OCI-M1 (cell line): ENCODE data around the gene PIGN.
A peak's percentile ranks its signal among the peaks of the same experiment; 100 is the strongest.
"Not testable (repeated sequence)": the region's sequence is repeated elsewhere in the genome, so short reads cannot be mapped to it uniquely, and the experiment has no call there.

Experiments
- DNase-seq: peaks from one replicate; lab custom pipeline; 2025; lab: John Stamatoyannopoulos, UW

PIGN gene

DNA sequence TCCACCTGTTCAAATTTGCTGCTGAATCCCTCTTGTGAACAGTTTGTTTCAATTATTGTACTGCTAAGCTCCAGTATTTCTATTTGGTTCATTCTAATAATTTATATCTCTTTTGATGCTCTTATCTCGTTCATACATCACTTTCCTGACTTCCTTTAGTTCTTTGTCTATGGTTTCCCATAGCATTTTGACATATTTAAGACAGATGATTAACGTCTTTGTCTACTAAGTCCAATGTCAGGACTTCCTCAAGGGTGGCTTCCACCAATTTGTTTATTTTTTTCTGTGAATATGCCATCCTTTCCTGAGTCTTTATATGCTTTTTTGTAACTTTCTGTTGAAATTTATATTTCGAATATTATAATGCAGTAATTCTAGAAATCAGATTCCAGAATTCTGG, 9.6 kb downstream of the PIGN start:
- no peak for DNase-seq

DNA sequence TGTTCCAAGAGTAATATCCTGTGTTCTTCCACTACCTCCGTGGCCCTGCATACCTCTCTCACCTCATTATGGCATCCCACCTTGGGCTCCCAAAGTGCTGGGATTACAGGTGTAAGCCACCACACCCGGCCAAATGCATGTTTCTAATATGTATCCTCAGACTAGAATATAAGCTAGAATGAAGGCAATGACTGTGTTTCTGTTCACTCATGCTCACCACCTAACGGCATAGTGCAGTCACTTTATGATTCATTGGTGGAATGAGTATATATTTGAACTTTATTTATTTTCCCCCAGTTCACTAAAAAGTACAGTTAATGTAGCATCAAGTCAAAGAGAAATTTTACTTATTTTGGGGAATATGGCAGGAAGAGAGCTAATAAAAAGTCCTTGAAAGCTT, 11.3 kb downstream of the PIGN start:
- no peak for DNase-seq

DNA sequence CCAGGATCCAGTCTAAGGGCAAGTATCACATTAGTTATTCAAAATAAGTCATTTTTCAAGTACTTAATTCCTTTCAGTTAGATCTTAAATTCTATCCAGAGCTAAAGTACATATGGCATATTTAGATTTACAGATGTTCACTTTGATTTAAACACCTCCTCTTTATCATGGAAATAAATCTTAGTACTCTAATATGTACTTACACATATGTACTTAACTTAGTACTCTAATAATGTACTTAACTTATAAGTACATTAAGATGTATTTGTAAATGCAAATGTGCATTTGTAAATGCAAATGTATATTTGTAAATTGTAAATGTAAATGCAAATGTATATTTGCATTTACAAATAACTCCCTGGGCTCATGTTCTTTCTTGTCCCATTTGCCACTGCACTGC, 14.6 kb downstream of the PIGN start:
- DNase-seq = no peak

DNA sequence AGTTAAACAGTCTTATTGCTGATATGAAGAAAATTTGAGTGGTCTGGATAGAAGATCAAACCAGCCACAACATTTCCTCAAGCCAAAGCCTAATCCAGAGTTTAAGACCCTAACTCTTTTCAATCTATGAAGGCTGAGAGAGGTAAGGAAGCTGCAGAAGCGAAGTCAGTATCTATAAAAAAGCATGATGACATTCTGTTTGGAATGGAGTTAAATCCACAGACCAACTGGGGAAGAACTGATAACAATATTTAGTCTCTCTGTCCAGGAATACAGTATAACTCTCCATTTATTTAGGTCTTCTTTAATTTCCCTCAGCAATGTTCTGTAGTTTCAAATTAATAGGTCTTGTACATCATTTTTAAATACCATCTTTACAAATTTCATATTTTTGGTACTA, 16.0 kb downstream of the PIGN start:
- DNase-seq = peak; percentile 58

DNA sequence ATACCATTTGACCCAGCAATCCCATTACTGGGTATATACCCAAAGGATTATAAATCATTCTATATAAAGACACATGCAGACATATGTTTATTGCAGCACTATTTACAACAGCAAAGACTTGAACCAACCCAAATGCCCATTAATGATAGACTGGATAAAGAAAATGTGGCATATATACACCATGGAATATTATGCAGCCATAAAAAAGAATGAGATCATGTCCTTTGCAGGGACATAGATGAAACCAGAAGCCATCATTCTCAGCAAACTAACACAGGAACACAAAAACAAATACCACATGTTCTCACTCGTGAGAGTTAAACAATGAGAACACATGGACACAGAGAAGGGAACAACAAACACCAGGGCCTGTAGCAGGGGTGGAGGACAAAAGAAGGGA, 20.3 kb downstream of the PIGN start:
- not testable (repeated sequence) for DNase-seq

DNA sequence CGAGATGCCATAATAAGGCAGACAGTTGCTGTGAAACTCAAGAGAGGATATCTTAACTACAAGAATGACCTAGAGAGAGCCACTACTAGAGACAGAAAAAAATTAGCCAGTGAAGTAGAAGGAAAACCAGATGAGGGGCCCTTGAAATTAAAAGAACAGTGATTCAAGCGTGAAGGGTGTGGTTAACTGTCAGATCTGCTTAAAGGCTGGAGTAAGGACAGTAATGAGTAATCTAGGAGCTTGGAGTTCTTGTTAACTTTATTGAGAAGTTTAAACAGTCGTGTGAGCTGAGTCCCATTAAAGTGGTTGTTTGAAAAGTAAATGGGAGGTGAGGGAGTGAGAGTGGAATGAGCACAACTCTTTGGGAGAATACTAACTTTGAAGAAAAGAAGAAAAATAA, 21.3 kb downstream of the PIGN start:
- DNase-seq = no peak

DNA sequence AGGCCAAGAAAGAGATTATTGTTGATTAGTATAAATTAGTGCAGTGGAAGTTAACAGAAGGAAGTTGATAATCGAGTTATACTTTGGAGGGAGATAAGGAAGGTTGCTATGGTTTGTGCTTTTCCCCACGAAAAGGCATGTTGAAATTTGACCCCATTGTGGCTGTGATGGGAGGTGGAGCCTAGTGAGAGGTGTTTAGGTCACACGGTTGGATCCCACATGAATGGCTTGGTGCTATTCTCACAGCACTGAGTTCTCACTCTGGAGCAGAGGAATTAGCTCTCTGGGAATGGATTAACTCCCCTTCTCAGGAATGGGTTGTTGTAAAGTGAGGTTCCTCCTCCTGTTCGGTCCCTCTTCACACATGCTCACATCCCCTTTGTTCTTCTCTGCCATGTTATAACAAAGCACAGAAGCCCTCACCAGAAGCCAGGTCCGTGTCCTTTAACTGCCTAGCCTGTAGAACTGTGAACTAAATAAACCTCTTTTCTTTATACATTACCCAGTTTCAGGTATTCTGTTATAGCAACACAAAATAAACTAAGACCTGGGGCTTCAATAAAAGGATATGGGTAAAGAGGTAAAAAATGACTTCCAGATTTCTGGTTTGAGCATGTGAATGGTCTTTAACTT, 21.9 kb downstream of the PIGN start:
- peak; percentile 76 for DNase-seq

DNA sequence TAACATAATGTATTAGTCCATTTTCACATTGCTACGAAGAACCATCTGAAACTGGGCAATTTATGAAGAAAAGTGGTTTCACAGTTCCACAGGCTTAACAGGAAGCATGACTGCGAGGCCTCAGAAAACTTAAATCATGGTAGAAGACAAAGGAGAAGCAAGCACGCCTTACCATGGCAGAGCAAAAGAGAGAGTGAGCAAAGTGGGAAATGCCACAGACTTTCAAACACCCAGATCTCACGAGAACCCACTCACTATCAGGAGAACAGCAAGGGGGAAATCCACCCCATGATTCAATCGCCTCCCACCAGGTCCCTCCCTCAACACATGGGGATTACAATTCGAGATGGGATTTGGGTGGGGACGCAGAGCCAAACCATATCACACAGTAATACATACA, 22.5 kb downstream of the PIGN start:
- no peak for DNase-seq

DNA sequence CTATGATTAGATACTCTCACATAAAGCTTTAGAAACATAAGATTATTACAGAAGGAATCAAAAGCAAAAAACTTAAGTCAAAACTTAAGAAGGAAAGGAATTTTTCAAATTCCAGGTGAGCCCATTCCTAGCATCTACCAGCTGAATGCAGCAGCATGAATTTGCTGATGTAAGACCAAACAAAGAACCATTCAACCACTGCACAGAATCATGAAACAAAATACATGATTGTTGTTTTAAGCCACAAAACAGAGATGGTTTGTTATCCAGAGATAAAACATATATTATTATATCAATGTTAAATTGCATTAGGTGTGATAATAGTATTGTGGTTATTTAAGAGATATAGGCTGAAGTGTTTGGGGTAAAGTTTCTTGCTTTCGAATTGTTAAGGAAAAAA, 29.0 kb downstream of the PIGN start:
- no peak for DNase-seq

DNA sequence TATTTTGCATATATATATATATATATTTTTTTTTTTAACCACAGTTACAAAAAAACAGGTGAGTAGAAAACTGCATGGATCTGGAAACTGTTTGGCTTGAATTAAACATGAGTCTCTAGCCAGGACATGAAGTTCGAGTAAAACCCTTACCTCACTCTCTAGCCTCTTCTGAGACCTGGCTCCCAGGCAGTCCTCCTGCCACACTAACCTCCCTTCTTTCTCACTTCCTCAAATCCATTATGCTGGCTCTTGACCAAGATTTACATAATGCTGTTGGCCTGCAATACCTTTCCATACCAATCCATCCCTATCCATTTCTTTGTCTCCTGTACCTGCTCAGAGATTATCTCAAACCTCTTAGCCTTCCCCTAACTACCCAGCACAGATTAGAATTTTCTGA, 34.0 kb downstream of the PIGN start:
- no peak for DNase-seq

DNA sequence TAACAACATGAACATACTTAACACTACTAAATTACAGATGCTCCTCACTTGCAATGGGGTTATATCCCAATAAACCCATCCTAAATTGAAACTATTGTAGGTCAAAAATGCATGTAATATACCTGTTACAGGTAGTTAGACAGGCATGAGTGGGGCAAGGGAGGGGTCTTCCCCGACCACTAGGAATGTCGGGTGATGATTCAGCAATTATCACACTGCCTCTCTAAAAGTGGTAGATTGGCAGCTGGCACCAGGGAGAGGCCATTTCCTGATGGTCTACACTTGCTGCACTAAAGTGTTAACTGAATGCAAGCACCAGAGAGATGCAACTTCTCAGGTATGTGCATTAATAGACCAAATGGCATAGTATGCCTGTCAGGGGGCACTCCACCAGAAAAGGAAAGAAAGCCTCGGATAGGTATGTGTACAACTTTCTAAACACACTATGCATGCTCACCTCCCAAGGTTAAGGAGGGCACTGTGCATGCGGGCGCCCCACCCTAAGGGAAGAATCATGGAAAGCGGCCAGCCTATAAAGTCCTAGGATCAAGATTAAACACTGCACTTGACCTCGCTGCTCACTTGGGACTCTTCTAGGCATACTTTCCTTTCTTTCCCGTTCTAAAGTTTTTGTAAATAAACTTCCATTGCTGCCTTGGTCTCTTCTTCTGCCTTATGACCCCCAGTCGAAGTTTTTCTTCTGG, 35.6 kb downstream of the PIGN start:
- no peak for DNase-seq

DNA sequence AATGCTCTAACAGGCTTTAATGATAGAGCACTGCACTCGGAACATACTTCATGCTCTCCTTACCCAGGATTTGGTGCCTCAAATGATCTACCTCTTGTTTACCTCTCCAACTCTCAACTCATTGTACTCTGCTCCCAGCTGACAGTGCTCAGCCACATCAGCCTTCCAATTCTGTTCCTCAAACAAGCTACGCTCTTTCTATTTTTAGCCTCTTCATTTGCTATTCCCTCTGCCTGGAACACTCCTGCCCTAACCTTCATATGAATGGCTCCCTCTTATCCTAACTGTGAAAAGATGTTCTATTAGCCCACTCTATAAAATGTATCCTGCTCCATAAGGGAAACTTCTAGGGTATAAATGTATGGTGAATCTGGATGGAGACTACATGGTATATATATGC, 42.5 kb downstream of the PIGN start:
- no peak for DNase-seq

DNA sequence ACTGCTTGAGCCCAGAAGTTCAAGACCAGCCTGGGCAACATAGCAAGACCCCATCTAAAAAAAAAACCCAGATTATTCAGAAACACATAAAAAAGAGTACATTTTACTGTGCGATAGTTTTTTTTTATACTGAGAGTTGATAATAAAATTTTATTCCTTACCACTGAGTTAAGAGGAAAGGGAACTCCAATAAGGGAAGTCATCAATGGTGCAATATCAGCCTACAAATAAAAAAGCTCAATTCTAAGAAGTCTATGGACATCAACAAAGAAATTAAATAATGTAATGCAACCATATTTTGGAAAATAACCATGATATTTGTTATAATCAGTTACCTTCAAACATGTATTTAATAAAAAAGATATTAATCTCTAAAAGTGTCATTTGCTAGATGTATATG, 46.6 kb downstream of the PIGN start:
- no peak for DNase-seq

DNA sequence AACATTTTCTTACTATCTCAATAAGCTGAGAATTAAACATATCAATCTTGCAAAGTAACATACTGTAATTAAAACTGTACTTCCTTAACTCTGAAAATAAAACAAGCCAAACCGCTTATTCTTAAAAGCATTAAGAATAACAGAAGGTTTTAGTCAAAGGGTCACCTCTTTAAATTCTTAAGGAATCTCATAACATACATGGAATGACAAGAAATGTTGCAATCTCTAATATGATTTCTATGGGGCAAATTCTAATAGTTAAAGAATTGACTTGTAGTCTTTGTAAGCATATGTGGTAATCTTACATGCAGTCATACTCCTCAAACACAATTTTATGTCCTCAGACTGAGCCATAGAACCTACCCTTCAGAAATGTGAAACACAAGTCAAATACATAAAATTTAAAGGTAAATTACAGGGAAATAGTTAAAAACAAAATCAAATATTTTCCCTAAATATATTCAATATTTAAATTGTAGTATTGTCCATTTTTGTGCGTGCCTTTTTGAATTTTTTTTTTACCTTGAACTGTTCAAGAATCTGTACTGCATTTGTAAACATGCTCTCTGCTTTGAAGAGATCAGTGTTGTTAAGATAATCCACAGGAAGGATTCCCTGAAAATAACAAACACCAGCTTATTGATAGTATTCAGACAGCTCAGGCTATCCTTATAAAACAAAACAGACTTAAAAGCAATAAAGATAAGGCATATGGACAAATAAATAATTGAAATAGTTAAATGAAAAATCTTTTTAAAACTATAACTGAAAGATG, 48.2 kb downstream of the PIGN start:
- DNase-seq = no peak

DNA sequence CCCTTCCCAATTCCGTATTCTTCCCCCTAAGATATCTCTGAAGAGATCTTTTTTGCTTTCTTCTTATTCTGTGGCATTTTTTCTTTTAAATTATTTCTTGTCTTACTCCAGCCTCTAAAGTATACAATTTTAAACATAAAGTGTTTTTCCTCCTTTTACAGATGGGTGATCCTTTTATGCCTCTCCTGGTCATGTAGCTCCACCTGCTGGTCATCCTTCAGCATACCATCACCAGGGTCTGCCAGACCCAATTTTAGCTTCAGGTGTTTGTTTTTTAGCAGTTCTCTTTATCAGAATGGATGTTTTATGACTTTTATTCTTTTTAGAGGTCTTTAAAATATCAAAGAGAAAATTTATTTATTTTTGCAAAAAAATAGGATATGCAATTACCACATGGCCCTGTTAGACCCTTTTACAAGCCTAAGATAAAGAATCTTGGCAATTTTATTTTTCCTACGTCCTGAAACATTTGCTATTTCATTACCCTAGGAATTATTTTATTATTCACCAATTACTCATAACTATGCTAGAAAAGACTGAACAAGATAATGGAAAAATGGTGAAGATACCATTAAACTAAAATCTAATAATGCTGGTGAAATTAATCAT, 55.5 kb downstream of the PIGN start:
- DNase-seq = peak; percentile 77

DNA sequence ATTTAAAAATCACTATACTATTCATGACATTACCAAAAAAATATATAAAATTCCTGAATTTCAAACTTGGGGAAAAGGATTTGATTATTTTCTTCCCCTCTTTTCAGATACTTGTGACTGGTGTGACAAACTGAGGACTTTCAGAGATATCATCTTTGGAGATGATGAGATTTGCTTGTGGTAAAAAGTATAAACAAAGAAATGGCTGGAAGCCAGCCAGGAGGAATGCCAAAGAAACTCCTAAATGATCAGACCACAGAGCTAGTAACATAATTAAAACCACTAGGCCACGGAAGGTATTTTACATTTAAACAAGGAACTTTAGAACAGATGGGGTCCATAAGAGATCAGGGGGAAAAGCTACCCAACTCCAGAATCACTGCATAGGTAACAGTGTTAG, 58.7 kb downstream of the PIGN start:
- no peak for DNase-seq

DNA sequence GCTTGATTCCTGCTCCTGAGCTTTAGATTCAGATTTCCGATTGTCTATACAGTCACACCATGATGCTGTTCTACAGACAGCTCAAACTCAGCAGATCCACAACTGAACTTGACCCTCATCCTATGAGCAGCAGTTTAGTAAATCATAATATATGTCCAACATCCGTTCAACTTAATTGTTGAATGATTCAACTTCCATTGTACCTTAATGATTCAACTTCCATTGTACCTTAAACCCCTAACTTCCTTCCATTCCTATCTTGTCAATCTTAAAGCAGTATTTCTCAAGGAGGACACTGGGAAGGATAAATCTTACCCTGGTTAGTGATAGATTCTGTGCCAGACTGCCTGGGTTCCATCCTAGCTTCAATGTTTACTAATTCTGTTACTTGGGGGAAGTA, 60.1 kb downstream of the PIGN start:
- no peak for DNase-seq

DNA sequence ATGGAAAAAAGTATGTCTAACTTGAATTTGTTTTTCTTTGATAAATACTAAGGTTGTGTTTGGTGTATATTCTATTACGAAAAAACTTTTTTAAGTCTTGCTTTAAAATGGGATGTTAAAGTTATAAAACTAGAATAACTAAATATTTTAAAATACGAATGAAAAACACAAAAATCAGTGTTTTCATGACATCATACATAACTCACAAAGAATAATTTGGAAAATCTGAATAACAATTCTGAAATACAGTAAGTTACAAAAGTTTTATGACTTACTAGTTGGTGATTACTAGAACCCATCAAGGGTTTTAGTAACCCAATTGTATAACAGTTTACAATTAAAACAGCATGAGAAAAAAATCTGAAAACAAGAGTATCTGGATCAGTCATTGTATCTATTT, 61.2 kb downstream of the PIGN start:
- DNase-seq = no peak

DNA sequence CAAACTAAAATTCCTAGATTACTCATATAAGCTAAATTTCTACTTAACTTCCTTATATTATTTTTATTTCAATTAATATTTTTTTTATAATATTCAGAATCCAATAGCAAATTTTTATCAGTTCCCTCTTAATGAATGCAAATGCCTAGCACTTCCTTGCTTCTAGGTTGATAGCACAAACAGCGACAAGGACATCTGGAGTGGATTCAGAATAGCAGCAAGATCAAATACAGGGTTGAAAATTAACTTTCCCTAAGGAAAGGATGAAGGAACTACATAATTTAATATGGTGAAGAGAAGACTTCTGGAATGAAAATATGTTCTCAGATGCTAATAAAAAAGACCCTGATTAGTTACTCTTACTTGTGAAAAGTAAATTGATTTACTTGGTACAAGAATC, 64.5 kb downstream of the PIGN start:
- no peak for DNase-seq

DNA sequence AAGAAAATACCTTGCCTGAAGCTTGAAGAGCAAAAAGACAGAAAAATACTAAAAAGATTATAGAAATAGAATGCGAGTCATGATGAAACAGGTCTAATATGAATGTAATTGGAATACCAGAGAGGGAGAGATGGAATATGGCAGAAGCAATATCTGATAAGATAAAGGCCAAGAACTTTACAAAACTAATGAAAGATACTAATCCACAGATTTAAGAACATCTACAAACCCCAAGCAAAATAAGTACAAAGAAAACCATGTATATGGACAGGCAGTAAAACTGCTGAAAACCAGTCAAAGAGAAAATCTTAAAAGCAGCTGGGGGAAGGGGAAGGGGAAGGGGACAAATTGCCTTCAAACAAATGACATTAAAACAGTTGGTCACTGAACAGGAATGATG, 67.0 kb downstream of the PIGN start:
- no peak for DNase-seq

DNA sequence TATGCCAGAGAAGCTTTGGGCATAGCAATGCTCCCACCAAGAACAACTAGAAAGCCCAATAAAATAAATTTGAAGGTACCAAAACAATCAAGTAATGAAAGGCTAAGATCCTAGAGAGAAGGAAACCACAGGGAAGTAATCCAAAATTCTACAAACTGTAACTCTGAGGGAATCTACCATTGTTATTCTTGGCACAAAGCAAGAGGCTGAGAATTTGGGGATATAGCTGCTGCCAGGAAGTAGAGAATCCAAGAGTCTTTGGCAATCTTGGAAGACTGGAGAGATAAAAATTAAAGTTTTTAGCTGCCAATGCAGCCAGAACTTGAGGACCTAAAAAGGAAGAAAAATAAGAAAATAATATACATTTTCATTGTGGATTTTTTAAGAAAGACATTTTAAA, 68.5 kb downstream of the PIGN start:
- no peak for DNase-seq

DNA sequence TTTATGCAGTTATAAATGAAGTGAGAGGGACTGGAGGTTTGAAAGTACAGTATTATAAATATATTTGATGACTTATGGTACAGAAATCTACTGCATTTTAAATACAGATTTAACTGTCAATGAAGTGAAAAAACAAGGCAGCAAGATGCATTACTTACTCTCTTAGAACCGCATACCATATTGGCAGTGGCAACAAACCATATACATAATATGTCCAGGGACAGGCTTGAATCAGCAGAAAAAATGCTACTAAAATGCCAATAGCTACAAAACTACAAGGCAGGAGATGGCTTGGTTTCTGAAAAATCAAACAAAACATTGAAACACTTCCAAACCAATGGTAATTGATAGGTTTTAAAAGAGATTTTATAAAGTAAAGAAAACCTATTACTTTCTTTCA, 77.2 kb downstream of the PIGN start:
- no peak for DNase-seq

DNA sequence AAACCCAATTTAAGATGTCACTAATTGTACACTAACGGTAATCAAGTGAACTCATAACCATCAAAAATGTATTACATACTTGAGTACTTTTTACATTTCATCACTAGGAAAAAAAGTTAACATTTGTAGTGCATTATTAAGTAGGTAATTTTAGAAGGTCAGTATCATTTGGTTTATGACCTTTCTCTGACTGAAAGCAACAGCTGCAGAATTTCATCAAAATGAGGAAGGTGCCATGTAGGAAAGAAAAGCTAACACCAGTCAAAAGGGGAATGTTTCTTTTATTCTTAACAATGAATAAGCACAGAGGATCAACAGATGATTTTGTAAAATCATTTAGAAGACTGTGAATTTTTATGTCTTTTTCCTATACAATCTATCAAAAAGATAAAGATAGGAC, 79.0 kb downstream of the PIGN start:
- no peak for DNase-seq
